SU-DHL-6 (cell line): ENCODE data around the gene ZNF354C.

Source experiments
- H2AFZ ChIP-seq: fragments of 200-600 bp; sonication (generic); 2 replicates; pipeline ENCODE4 v1.6.1; 2014; ENCODE audit warnings: low read depth, mild to moderate bottlenecking, moderate library complexity, mixed read lengths, antibody characterized with exemption, low read length; ENCODE audit not compliant: severe bottlenecking
- H3F3A ChIP-seq: fragments of 200-600 bp; shearing (Covaris generic); 2 replicates; pipeline ENCODE4 v1.6.0; 2016; ENCODE audit warnings: antibody characterized with exemption, mild to moderate bottlenecking; ENCODE audit not compliant: insufficient read depth
- H3K27ac ChIP-seq: fragments of 200-600 bp; sonication (generic); 2 replicates; pipeline ENCODE4 v1.5.1; 2016; ENCODE audit warnings: low read depth, mild to moderate bottlenecking, low read length, moderate library complexity, mixed read lengths
- H3K27me3 ChIP-seq: fragments of 200-600 bp; sonication (generic), shearing (Covaris generic); 2 replicates; pipeline ENCODE4 v1.6.0; 2014; ENCODE audit warnings: mild to moderate bottlenecking, low read length
- H3K36me3 ChIP-seq: fragments of 200-600 bp; sonication (generic); 2 replicates; pipeline ENCODE4 v1.6.1; 2014; ENCODE audit warnings: mild to moderate bottlenecking, low read length, mixed read lengths
- H3K4me2 ChIP-seq: fragments of 300-600, 200-600 bp; shearing (Covaris generic), sonication (generic); 2 replicates; pipeline ENCODE4 v1.6.0; 2014; ENCODE audit warnings: low read length, low read depth, mild to moderate bottlenecking; ENCODE audit not compliant: poor library complexity, severe bottlenecking
- H3K4me3 ChIP-seq: fragments of 200-600 bp; sonication (generic); 2 replicates; pipeline ENCODE4 v1.5.1; 2014; ENCODE audit warnings: antibody characterized with exemption, low read length, mild to moderate bottlenecking, mixed read lengths; ENCODE audit not compliant: insufficient read depth, poor library complexity, severe bottlenecking
- H3K79me2 ChIP-seq: fragments of 200-600 bp; sonication (generic); 2 replicates; pipeline ENCODE4 v1.6.1; 2014; ENCODE audit warnings: mild to moderate bottlenecking, low read length, moderate library complexity; ENCODE audit not compliant: insufficient read depth
- H3K9ac ChIP-seq: fragments of 200-600 bp; sonication (generic); 2 replicates; pipeline ENCODE4 v1.7.0; 2014; ENCODE audit warnings: mild to moderate bottlenecking, low read length
- H3K9me2 ChIP-seq: fragments of 200-600 bp; sonication (generic); replicated peaks from 2 replicates; pipeline ENCODE4 v1.6.1; 2014; ENCODE audit warnings: low read length; ENCODE audit not compliant: insufficient read depth
- H3K9me3 ChIP-seq: fragments of 200-600 bp; sonication (generic); 2 replicates; pipeline ENCODE4 v1.6.1; 2014; ENCODE audit warnings: low read length, mixed read lengths; ENCODE audit not compliant: insufficient read depth
- H4K20me1 ChIP-seq: fragments of 200-600 bp; sonication (generic); 2 replicates; pipeline ENCODE4 v1.6.1; 2014; ENCODE audit warnings: low read depth, mild to moderate bottlenecking, antibody characterized with exemption, low read length, moderate library complexity, mixed read lengths
- CTCF ChIP-seq: fragments of 200-600 bp; sonication (generic); IDR thresholded peaks from one replicate; pipeline ENCODE4 v1.5.1; 2017; ENCODE audit warnings: antibody characterized with exemption, mild to moderate bottlenecking, low read length, moderate library complexity; ENCODE audit not compliant: insufficient read depth, poor library complexity, severe bottlenecking
- EZH2phosphoT487 ChIP-seq: fragments of 200-600 bp; sonication (generic), shearing (Covaris generic); conservative IDR thresholded peaks from 2 replicates; pipeline ENCODE4 v1.6.1; 2018; ENCODE audit warnings: mild to moderate bottlenecking, antibody characterized with exemption, low read length, moderate library complexity, mixed read lengths

Gene ZNF354C

GRCh38 chr5:179114756-179115155, 54.6 kb downstream of the ZNF354C start:
- no peaks in the 10 kb centered on the region for H3F3A ChIP-seq
- no peak overlapping the region for H3K4me2 ChIP-seq
- H3K27ac ChIP-seq, result no peak overlapping the region
- no peak overlapping the region for H3K4me3 ChIP-seq
- TF ChIP-seq CTCF (no peak), EZH2phosphoT487 (no peak)
- H3K9me2 ChIP-seq, result no peaks in the 10 kb centered on the region
- H3K9ac ChIP-seq, result no peak overlapping the region
- H3K79me2 ChIP-seq, result no peaks in the 10 kb centered on the region
- no peaks in the 10 kb centered on the region for H4K20me1 ChIP-seq
- no peaks in the 10 kb centered on the region for H3K36me3 ChIP-seq
- no peaks in the 10 kb centered on the region for H3K9me3 ChIP-seq
- H3K27me3 ChIP-seq, result no peaks in the 10 kb centered on the region
- H2AFZ ChIP-seq, result no peak overlapping the region

GRCh38 chr5:179115307-179115706, 55.1 kb downstream of the ZNF354C start:
- H3K27me3 ChIP-seq, result no peaks in the 10 kb centered on the region
- H3K27ac ChIP-seq, result no peak overlapping the region

GRCh38 chr5:179115845-179116524, 55.8 kb downstream of the ZNF354C start:
- Histone ChIP-seq H3K4me3 (no peak overlapping the region), H3K27ac (no peak overlapping the region), H3F3A (no peaks in the 10 kb centered on the region), H2AFZ (no peak overlapping the region), H3K9me2 (no peaks in the 10 kb centered on the region), H3K27me3 (no peaks in the 10 kb centered on the region), H3K9ac (no peak overlapping the region), H3K36me3 (no peaks in the 10 kb centered on the region), H3K9me3 (no peaks in the 10 kb centered on the region), H4K20me1 (no peaks in the 10 kb centered on the region), H3K79me2 (no peaks in the 10 kb centered on the region), H3K4me2 (no peak overlapping the region)
- TF ChIP-seq EZH2phosphoT487 (no peak), CTCF (no peak)

More at GRCh38 chr5:179115307-179115706, 55.1 kb downstream of the ZNF354C start:
- Histone ChIP-seq H3K4me3 (no peak overlapping the region), H3K36me3 (no peaks in the 10 kb centered on the region), H3K4me2 (no peak overlapping the region), H3K9ac (no peak overlapping the region), H3K9me3 (no peaks in the 10 kb centered on the region), H3K9me2 (no peaks in the 10 kb centered on the region), H2AFZ (no peak overlapping the region), H3F3A (no peaks in the 10 kb centered on the region), H3K79me2 (no peaks in the 10 kb centered on the region), H4K20me1 (no peaks in the 10 kb centered on the region)
- TF ChIP-seq CTCF (no peak), EZH2phosphoT487 (no peak)

- Histone ChIP-seq H2AFZ (no peak overlapping the region), H3K9me3 (no peaks in the 10 kb centered on the region), H3K36me3 (no peaks in the 10 kb centered on the region), H3K4me3 (no peak overlapping the region), H3K4me2 (no peak overlapping the region), H4K20me1 (no peaks in the 10 kb centered on the region), H3K9me2 (no peaks in the 10 kb centered on the region), H3K79me2 (no peaks in the 10 kb centered on the region), H3K9ac (no peak overlapping the region), H3K27me3 (no peaks in the 10 kb centered on the region), H3F3A (no peaks in the 10 kb centered on the region), H3K27ac (no peak overlapping the region)
- TF ChIP-seq CTCF (no peak), EZH2phosphoT487 (no peak)
Observed at GRCh38 chr5:179118338-179118737, 58.2 kb downstream of the ZNF354C start.
